GM18505 (cell line): ENCODE measurements around the gene PLA2G2A.
"Not testable (repeated sequence)": the region's sequence is repeated elsewhere in the genome, so short reads cannot be mapped to it uniquely, and the experiment has no call there.

Experiments
- ATAC-seq: cut with Tn5 transposase; IDR thresholded peaks from one replicate; pipeline ENCODE4 v1.9.1; 2021; ENCODE audit not compliant: unreplicated experiment
- POLR2A ChIP-seq: IDR thresholded peaks from 4 replicates; pipeline ENCODE4 v1.6.1; 2011; ENCODE audit warnings: borderline replicate concordance; ENCODE audit not compliant: insufficient read depth, insufficient read length; ENCODE audit errors: extremely low read depth

PLA2G2A gene

DNA sequence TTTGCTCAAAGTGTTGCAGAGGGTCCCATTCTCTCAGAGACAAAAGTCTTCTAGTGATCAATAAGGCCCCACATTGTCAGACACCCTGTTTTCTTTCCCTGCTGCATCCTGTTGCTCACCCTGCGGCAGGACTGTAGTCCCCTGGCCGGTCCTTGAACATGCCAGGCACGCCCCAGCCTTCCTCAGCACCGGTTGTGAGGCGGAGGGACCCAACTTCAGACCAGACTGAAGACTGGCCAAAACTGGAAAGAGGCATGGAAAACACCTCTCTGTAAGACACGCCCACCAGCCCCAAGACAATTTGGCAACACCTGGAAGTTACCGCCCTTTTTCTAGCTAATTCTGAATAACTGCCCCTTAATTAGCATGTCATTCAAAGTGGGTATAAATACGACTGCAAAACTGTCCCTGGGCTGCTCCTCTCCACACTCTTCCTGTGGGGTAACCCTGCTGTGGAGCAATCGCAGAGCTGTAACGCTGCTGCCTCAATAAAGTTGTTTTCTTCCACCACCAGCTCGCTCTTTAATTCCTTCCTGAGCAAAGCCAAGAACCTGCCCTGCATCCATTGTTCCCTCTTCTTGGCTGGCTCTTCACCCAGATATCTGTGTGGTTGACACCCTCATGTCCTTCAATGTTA lies 23.8 kb downstream of the PLA2G2A start:
- TF ChIP-seq POLR2A, result no peak
- no peak for ATAC-seq

DNA sequence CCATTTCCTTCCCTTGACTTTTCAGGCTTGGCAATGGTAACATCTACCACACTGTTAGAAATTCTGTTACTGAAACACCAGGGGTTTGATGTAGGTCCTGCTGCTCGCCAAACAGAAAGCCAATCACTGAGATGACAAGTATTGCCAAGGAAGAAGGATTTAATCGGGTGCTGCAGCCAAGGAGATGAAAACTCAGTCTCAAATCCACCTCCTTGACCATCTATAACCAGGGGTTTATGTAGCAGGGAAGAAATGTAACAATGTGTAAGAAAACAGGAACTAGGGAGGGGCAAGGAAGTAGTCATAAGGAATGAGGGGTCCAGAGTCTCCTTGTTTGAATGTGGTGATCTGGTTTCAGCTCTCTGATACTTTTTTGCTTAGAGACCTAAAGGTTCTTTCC lies 25.4 kb downstream of the PLA2G2A start:
- no peak for ATAC-seq
- TF ChIP-seq POLR2A, result no peak

DNA sequence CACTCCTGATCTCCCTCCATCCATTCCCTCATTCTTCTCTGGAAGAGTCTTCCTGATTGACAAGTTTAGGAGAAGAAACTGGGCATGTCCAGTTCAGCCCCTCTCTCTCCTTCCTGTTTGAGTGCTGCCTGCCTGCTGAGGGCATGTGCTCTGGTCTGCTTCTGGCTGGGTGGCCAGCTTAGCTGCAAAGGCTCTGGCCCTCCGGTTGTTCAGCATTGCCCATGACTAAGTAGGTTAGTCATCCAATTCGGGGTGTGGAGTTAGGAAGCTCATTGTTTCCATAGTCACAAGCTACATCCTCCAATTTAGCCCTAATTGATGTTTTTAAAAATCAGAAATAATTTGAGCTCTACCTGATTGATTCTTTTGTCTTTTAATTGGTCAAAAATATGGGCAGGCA lies 30.4 kb downstream of the PLA2G2A start:
- no peak for TF ChIP-seq POLR2A

DNA sequence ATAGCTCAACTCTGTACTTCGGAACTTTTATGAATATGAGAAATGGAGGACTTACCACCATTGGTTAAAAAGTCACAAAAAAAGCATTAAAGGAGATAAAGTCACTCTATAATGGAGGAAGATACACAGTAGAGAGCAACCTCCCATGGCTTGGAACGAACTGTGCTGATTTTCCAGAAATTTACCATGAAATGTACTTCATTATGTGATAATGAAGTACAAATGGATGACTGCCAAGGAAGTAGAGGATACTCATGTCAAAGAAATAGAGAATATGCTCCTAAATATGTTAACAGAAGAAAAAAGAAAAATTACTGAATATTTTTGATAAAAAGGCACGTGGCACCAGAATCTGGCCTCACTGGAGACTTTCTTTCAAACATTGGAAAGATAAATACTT lies 32.4 kb downstream of the PLA2G2A start:
- ATAC-seq, result no peak

More for the DNA sequence above, 30.4 kb downstream of the PLA2G2A start:
- no peak for ATAC-seq

DNA sequence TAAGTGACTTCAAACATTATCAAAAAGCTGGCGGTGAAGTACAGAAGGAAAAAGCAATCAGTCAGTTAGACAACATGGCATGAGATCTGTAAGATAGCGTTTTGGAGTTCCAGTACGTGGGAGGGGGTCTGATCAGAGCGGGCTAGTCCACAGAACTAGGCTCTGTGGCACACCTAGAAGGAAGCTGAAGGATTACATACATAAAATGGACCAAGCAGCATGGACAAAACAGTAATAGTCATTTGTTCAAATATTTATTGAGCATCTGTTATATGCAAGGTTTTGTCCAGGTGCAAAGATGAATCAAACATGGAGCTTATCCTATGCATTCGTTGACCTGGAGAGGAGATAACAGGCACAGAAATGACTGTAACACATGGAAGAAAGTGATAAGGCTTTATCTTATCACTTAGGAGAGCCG lies 33.1 kb downstream of the PLA2G2A start:
- no peak for ATAC-seq
- no peak for TF ChIP-seq POLR2A

More for the DNA sequence above, 32.4 kb downstream of the PLA2G2A start:
- no peak for TF ChIP-seq POLR2A

DNA sequence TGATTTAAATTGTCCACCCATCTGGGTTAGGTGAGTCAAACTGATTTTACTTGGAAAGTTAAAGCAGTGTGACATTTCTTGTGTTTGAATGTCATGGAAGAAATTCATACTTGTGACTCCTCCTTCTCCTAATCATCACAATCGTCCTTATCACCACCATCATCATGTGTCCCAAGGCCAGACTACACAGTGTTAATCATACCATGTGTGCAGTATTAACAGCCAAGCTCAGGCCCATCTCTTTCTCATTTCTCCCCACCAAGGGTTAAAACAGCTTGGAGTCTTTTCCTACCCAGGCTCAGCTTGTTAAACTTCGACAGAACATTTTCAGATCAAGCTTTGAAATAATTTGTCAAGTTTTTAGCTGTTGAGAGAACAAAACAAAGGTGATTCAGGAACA lies 33.5 kb downstream of the PLA2G2A start:
- ATAC-seq, result no peak
- TF ChIP-seq POLR2A, result no peak

DNA sequence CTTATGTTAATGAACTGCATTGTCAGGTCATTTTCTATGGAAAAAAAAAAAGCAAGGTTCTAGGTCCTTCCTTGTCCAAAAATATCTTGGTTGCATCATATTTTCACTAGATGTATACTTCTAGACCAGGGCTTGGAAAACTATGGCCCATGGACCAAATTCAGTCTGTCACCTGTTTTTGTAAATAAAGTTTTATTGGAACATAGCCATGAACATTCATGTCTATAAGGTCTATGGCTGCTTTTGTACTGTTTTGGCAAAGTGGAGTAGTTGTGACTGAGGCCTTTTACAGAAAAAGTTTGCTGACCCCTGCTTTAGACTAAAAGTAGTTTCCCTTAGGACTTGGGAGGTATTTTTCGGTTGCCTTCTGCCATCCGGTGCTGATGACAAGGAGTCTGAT lies 36.8 kb downstream of the PLA2G2A start:
- ATAC-seq, result no peak
- TF ChIP-seq POLR2A, result no peak

DNA sequence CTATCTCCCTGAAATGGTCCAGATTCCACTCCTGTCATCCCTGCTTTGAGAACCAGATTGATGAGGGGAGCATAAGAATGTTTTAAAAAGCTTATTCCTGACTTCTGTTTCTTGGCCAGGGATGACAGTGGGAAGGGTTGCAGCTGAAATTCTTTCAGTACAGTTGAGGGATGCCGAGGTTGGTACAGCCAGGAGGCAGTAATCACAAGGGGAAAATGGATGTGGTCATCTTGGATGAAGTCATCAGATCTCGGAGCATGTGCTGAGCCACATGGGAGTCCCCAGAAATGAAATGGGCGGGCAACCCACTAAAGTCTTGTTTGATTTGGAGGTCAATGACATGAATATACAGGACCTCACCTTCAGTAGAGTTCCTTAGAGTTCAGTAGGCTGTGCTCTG lies 37.3 kb downstream of the PLA2G2A start:
- ATAC-seq, result no peak
- no peak for TF ChIP-seq POLR2A

DNA sequence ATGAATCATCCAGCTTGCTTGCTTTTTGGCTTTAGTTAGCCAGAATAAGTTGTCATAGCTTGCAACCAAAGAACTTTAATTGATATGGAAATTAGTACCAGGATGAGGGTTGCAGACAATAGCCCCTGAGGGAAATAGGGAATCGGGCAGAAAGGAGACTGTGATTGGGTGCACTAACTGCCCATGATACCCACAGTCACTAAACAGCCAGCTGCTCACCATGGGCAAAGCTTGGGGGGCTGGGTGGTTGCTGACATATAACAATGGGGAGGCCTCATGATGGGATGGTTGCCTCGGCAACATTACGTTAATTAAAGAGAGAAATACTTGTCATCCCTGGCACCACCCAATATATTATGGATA lies 38.2 kb downstream of the PLA2G2A start:
- no peak for TF ChIP-seq POLR2A
- no peak for ATAC-seq

DNA sequence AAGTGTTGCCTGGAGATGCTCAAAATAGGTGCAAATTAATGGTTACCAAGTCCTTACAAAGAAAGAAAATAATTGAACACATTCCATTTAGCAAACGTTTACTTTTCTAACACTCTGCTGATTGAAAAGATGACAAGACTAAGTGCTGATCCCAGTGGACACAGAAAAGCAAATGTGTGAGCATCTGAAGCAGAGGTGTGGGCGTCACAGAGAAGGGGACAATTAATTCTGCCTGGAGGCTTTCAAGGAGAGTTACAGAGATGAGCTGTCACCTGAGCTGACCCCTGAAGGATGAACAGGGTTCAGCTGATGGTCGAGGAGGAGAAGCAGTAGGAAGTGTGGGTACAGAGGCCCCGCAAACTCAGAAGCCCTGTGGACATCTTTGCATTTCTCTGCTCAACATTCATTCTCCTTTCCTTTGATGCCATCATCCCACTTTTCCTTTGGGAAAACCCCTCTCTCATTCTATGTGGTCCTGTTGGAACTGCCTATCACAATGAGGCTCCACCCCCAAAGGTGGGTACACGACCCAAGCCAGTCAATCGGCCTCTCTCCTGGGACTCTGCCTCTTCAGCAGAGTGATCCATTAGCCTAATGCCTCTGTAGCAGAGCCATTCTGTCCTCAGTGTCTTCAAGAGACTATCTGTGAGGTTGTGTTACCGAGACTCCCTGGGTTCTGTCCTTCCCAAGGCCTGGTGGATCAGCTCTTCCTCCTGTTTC lies 38.8 kb downstream of the PLA2G2A start:
- no peak for ATAC-seq

DNA sequence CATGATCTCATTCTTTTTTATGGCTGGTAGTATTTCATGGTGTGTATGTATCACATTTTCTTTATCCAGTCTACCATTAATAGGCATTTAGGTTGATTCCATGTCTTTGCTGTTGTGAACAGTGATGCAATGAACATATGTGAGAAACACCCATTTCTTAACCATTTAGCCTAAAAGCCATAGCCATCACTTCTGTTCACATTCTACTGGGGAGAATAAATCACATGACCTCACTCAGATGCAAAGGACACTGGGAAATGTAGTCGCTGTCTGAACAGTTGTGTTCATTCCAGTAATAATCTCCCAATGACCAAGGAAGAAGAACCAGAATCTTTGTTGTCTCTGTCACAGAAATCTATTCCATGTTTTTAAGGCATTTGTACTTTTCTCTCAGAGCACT lies 40.9 kb downstream of the PLA2G2A start:
- no peak for ATAC-seq
- TF ChIP-seq POLR2A, result no peak

More for the DNA sequence above, 38.8 kb downstream of the PLA2G2A start:
- no peak for TF ChIP-seq POLR2A

DNA sequence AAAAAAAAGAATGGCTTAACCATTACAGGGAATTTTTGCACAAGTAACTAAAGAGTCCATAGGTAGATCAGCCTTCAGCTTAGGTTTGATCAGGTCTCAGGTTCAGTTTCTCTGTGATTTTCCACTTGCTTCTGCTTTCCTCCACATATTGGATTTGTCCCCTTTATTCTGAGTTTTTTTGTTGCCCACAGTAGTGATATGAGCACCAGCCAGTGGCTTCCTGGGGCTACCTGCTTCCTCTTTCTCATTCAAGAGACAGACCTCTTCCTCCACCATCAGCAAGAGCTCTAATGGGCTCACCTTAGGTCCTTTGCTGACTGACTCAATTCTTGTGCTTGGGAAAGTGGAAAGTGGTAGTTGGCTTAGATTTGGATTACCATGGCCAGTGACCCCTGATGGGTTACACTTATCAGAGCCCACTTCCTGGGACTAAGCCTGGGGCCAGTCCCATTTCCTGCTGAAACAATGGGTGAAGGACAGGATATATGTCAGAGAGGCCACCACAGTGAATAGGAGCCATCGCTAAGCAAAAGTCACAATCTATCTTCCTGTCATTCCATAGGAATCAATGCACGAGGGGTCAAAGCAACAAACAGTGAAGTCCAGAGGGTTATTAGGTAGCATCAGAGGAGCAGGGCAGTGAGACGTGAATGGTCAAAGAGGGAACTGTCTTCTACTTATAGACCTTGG lies 43.2 kb downstream of the PLA2G2A start:
- no peak for ATAC-seq
- TF ChIP-seq POLR2A, result no peak

DNA sequence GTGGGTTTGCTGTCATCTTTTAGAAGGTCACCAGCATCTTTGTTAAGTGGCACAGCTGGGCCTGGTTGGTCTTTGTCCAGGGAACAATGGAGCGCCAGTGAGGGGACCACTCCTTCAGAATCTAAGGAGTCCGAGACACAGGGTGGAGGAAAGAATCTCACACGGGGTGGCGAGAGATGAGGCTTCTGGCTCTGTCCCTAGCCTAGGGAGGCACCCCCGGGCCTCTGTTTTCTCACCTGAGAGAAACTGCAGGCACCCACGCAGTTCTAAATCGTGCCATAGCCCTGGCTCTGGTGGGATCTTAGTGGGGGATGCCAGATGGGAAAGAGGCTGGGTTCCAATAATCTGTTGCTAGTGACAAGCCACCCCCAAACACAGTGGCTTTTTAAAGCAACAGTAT lies 45.1 kb downstream of the PLA2G2A start:
- no peak for TF ChIP-seq POLR2A
- ATAC-seq, result no peak

DNA sequence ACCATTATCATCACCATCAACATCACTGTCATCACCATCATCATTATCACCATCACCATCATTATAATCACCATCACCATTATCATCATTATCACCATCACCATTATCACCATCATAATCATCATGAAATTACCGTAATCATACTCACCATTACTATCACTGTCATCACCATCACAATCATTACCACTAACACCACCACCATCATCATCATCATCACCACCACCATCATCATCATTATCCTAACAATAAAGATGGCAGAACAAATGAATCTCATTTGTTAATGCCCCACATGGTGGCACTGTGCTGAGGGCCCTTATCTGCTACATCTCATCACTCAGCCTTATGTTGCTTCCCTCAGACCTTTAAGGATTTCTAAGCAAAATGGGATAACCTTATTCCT lies 46.6 kb downstream of the PLA2G2A start:
- TF ChIP-seq POLR2A, result no peak
- ATAC-seq, result no peak

DNA sequence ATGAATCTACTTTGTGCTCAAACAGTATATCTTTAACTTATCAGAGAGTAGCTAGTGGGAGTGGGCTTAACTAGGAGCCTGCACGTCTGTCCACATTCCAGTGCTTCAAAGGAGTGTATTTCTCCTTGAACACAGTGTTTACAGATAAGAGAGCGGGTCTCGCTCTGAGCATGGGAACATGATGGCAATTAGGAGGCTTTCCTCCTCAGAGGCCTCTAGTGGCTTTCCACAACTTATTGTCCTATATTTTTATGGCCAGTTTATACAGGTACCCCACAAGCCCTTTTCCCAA lies 52.3 kb downstream of the PLA2G2A start:
- ATAC-seq, result not testable (repeated sequence)
